Endothelial cell of umbilical vein (primary cell): ENCODE measurements around the gene STPG3. TPM values are rescaled to one million over a fixed set of nuclear protein-coding genes. Genes with fewer than 3 reads are reported as not detected.

Source experiments
- BruUV-seq: library from RNA; stranded (reverse); fragments of 400-500 nt; replicated peaks from 2 replicates; lab custom pipeline; 2021; lab: Mats Ljungman, UMichigan
- CTCF ChIA-PET: fragments of 300-600, 350-600 bp; sonication (Branson Sonifier 250); formaldehyde crosslinking; loops from one replicate; lab custom pipeline; 2021; ENCODE audit warnings: antibody characterized with exemption, inconsistent platforms; lab: Charles Lee
- POLR2A ChIA-PET: fragments of 300-600, 350-600 bp; sonication (Branson Sonifier 250); formaldehyde crosslinking; loops from one replicate; lab custom pipeline; 2021; ENCODE audit warnings: antibody characterized with exemption, inconsistent platforms; lab: Charles Lee
- DNase-seq: peaks from one replicate; pipeline ENCODE4 v3.0.0-alpha.2; 2011; ENCODE audit warnings: low read depth, low spot score
- FAIRE-seq: peaks from 2 replicates; lab custom pipeline; 2011; peaks lifted over from hg19 to GRCh38; lab: Jason Lieb, UNC
- H2AFZ ChIP-seq: 2 replicates; pipeline ENCODE4 v1.6.0; 2012; ENCODE audit warnings: low read depth, low read length, control low read depth, inconsistent platforms
- H3K27ac ChIP-seq: 2 replicates; pipeline ENCODE4 v1.5.1; 2011; ENCODE audit warnings: low read depth, mild to moderate bottlenecking, control low read depth, low read length, moderate library complexity; ENCODE audit not compliant: insufficient read depth
- H3K27me3 ChIP-seq, 2 experiments: 2 replicates each; pipeline versions ENCODE4 v1.6.0 to v1.6.1; 2011; ENCODE audit warnings: low read length in 2 of 2, mixed read lengths in 1 of 2; ENCODE audit not compliant: control insufficient read depth in 2 of 2, insufficient read depth in 2 of 2
- H3K36me3 ChIP-seq, 2 experiments: 2 replicates in 1 of 2; 3 replicates in 1 of 2; pipeline ENCODE4 v1.5.1; 2011; ENCODE audit warnings: low read length in 2 of 2, mild to moderate bottlenecking in 1 of 2, moderate library complexity in 1 of 2; ENCODE audit not compliant: control insufficient read depth in 2 of 2, insufficient read depth in 2 of 2; ENCODE audit errors: extremely low read depth in 1 of 2
- H3K4me1 ChIP-seq: 3 replicates; pipeline ENCODE4 v1.5.1; 2011; ENCODE audit warnings: mild to moderate bottlenecking, low read length; ENCODE audit not compliant: control insufficient read depth, insufficient read depth; ENCODE audit errors: extremely low read depth
- H3K4me2 ChIP-seq: 2 replicates; pipeline ENCODE4 v1.6.1; 2011; ENCODE audit warnings: low read length, control low read depth, mixed read lengths; ENCODE audit not compliant: insufficient read depth
- H3K4me3 ChIP-seq, 3 experiments: fragments of 200-600 bp in 1 of 3; sonication (generic), shearing (Covaris generic) in 1 of 3; replicated peaks in 1 of 3; 2 replicates each; pipeline ENCODE4 v1.5.1; 2011 to 2016; ENCODE audit warnings: control low read depth in 3 of 3, low read length in 3 of 3, mild to moderate bottlenecking in 2 of 3, inconsistent platforms in 1 of 3, low read depth in 1 of 3, moderate library complexity in 1 of 3; ENCODE audit not compliant: insufficient read depth in 1 of 3
- H3K79me2 ChIP-seq: 2 replicates; pipeline ENCODE4 v1.6.0; 2012; ENCODE audit warnings: low read length, inconsistent platforms; ENCODE audit not compliant: control insufficient read depth, insufficient read depth
- H3K9ac ChIP-seq: replicated peaks from 2 replicates; pipeline ENCODE3; 2011; ENCODE audit warnings: low read length, control low read depth; ENCODE audit not compliant: insufficient read depth; ENCODE audit errors: extremely low read depth
- H3K9me1 ChIP-seq: replicated peaks from 3 replicates; pipeline ENCODE4 v1.6.0; 2011; ENCODE audit warnings: mild to moderate bottlenecking, low read length; ENCODE audit not compliant: control insufficient read depth, insufficient read depth; ENCODE audit errors: extremely low read depth
- H3K9me3 ChIP-seq: replicated peaks from 2 replicates; pipeline ENCODE4 v1.5.1; 2012; ENCODE audit warnings: low read length, inconsistent platforms; ENCODE audit not compliant: control insufficient read depth, insufficient read depth
- H4K20me1 ChIP-seq: replicated peaks from 2 replicates; pipeline ENCODE3; 2011; ENCODE audit warnings: mild to moderate bottlenecking, low read length; ENCODE audit not compliant: control insufficient read depth, insufficient read depth; ENCODE audit errors: extremely low read depth
- CTCF ChIP-seq, 2 donors: IDR thresholded peaks; 1 replicate in 1 of 2; 2 replicates in 1 of 2; pipeline ENCODE4 v1.5.1; 2011; ENCODE audit warnings: low read length in 2 of 2, mild to moderate bottlenecking in 2 of 2, moderate library complexity in 2 of 2, control low read depth in 1 of 2, inconsistent platforms in 1 of 2, low read depth in 1 of 2; ENCODE audit not compliant: insufficient read depth in 1 of 2; ENCODE audit errors: extremely low read depth in 1 of 2
- EZH2 ChIP-seq: IDR thresholded peaks from 2 replicates; pipeline ENCODE4 v1.6.1; 2012; ENCODE audit warnings: borderline replicate concordance, low read depth, mild to moderate bottlenecking, moderate library complexity, low read length, inconsistent platforms; ENCODE audit not compliant: severe bottlenecking
- FOS ChIP-seq: IDR thresholded peaks from 2 replicates; pipeline ENCODE4 v1.6.1; 2011; ENCODE audit warnings: mild to moderate bottlenecking, low read length, moderate library complexity, borderline replicate concordance; ENCODE audit not compliant: insufficient read depth
- GATA2 ChIP-seq: IDR thresholded peaks from 2 replicates; pipeline ENCODE4 v1.7.0; 2011; ENCODE audit warnings: low read depth, mild to moderate bottlenecking, moderate library complexity, mixed read lengths, low read length; ENCODE audit not compliant: insufficient read length, insufficient read depth
- JUN ChIP-seq: IDR thresholded peaks from 2 replicates; pipeline ENCODE4 v1.6.1; 2011; ENCODE audit warnings: borderline replicate concordance, low read depth; ENCODE audit not compliant: insufficient read length, insufficient read depth
- MAX ChIP-seq: IDR thresholded peaks from 2 replicates; pipeline ENCODE4 v1.6.1; 2011; ENCODE audit not compliant: insufficient read depth, insufficient read length
- MYC ChIP-seq: IDR thresholded peaks from one replicate; pipeline ENCODE4 v1.6.1; 2011; ENCODE audit warnings: mild to moderate bottlenecking, low read depth, low read length
- POLR2A ChIP-seq: IDR thresholded peaks from 2 replicates; pipeline ENCODE4 v1.6.1; 2012; ENCODE audit warnings: low read depth, mild to moderate bottlenecking, control low read depth, low read length
- POLR2AphosphoS5 ChIP-seq: IDR thresholded peaks from 2 replicates; pipeline ENCODE4 v1.6.1; 2012; ENCODE audit warnings: low read depth, mild to moderate bottlenecking, control low read depth, low read length, moderate library complexity; ENCODE audit not compliant: insufficient read depth
- dilution Hi-C: fragments of 300-500 bp; cut with MboI; formaldehyde crosslinking; loops from one replicate; pipeline ENCODE4 v1.15.0; 2019; ENCODE audit warnings: low sequenced_read_pairs; ENCODE audit not compliant: extremely low pct_ligation_motif_present
- intact Hi-C: fragments of 100-400 bp; cut with micrococcal nuclease; formaldehyde crosslinking; loops from one replicate; pipeline ENCODE4 v1.10.0; 2022
- polyA plus RNA-seq, 4 experiments: library from polyadenylated mRNA; depleted of rRNA in 3 of 4; stranded (reverse) in 3 of 4; unstranded in 1 of 4; fragments of >200 nt; gene quantifications; 2 replicates each; pipeline versions ENCODE4 v1.2.1 to v1.2.3, GENCODE V29; 2011 to 2012; ENCODE audit warnings: missing spikeins in 1 of 4
- total RNA-seq: library from RNA; stranded (reverse); gene quantifications from 2 replicates; pipeline ENCODE4 v1.2.3, GENCODE V29; 2021

The STPG3 gene
- total and polyA plus RNA-seq, 2 donors (not counting 3 experiments of a cell fraction or from before 2014, with no cell fraction given) = not detected

GRCh38 chr9:137221506-137222111, 29.5 kb upstream of the STPG3 start:
- peaks cover 18% of the 10 kb centered on the region for H3K4me1 ChIP-seq
- TF ChIP-seq MYC = no peak
- TF ChIP-seq GATA2 = no peak
- no peak for TF ChIP-seq FOS
- TF ChIP-seq JUN = no peak
- no peak for TF ChIP-seq MAX
- TF ChIP-seq CTCF (IDR thresholded peaks at IDR 0.05; ENCODE audit: extremely low read depth in 1 of 2, insufficient read depth in 1 of 2, low read depth in 1 of 2, low read length in 2 of 2) = no peak
- no peak for TF ChIP-seq POLR2AphosphoS5
- no peak for TF ChIP-seq POLR2A
- TF ChIP-seq EZH2 = no peak
- no peak overlapping the region for H3K4me2 ChIP-seq
- H3K9ac ChIP-seq = no peak overlapping the region
- no peak overlapping the region for H2AFZ ChIP-seq
- H3K4me3 ChIP-seq = peak overlapping the region in 1 of 3 experiments; percentile 44
- FAIRE-seq (no peak), DNase-seq (no peak)
- CTCF ChIA-PET = interaction anchor here (1.5 to 6.3 kb wide), 3 partner anchors 15 to 21 kb away, joined by 3 to 63 read pairs (median 9); partner anchors contain the start of genes NDOR1, TMEM203 and TPRN
- no peaks in the 10 kb centered on the region for H3K79me2 ChIP-seq
- no peak overlapping the region for H3K27ac ChIP-seq
- dilution Hi-C loops = no loop called here
- no peaks in the 10 kb centered on the region for H3K9me3 ChIP-seq
- BruUV-seq = no TSS peak
- H4K20me1 ChIP-seq = no peaks in the 10 kb centered on the region
- intact Hi-C loops = loop anchor here (2.0 kb wide), 1 partner anchor 15 kb away; no protein-coding TSS in a partner anchor
- no peaks in the 10 kb centered on the region for H3K9me1 ChIP-seq
- peaks cover 0 to 1% of the 10 kb centered on the region in 2 experiments for H3K36me3 ChIP-seq
- no peaks in the 10 kb centered on the region for H3K27me3 ChIP-seq
- POLR2A ChIA-PET = interaction anchor here (0.5 kb wide), 1 partner anchor 74 kb away, joined by 5 read pairs; no protein-coding TSS in a partner anchor
